C4-2B (cell line): ENCODE results near the gene SPON2.

Experiments
- CTCF ChIP-seq: fragments of 450-650 bp; conservative IDR thresholded peaks from 2 replicates; pipeline ENCODE4 v1.5.1; 2017; ENCODE audit warnings: mild to moderate bottlenecking
- ZFX ChIP-seq: fragments of 450-650 bp; IDR thresholded peaks from 2 replicates; pipeline ENCODE4 v1.6.1; 2017

GRCh38 chr4:1136048-1136447 lies 36.3 kb downstream of the SPON2 start:
- no peak for TF ChIP-seq CTCF
- no peak for TF ChIP-seq ZFX
